Measurements from ENCODE around the gene DHFR2. TPM values are rescaled to one million over a fixed set of nuclear protein-coding genes. Genes with fewer than 3 reads are reported as not detected.

The DHFR2 gene
- total and polyA plus RNA-seq, 4 donors: 2.3 to 3.9 (median 2.5) TPM

- no peak for TF ChIP-seq SP1 (IDR thresholded peaks at IDR 0.05)
- TF ChIP-seq JUND (IDR thresholded peaks at IDR 0.05): no peak
Measured at GRCh38 chr3:94043285-94043684, 19.4 kb downstream of the DHFR2 start (continued).

- TF ChIP-seq TAF1 (conservative IDR thresholded peaks at IDR 0.05) (no peak), CTCF (IDR thresholded peaks at IDR 0.05; ENCODE audit: low read depth, low read length, missing input control) (peak; percentile 45), RAD21 (IDR thresholded peaks at IDR 0.05) (peak; percentile 21 to 63)
- no peak for DNase-seq (ENCODE audit: low spot score)
- Histone ChIP-seq H3K9me3 (ENCODE audit: control insufficient read depth in 4 of 4, low read length in 3 of 4) (no peaks in the 10 kb centered on the region), H3K36me3 (ENCODE audit: control insufficient read depth in 4 of 4, insufficient read depth in 3 of 4, low read depth in 1 of 4, low read length in 3 of 4) (no peaks in the 10 kb centered on the region), H3K27ac (ENCODE audit: low read depth in 1 of 2, low read length in 2 of 2) (no peak overlapping the region), H3K4me3 (ENCODE audit: low read depth in 1 of 3, low read length in 3 of 3) (no peak overlapping the region), H3K27me3 (ENCODE audit: control insufficient read depth in 4 of 4, insufficient read depth in 4 of 4, low read length in 3 of 4) (no peaks in the 10 kb centered on the region), H3K4me1 (ENCODE audit: control insufficient read depth in 4 of 4, insufficient read depth in 4 of 4, low read length in 3 of 4) (no peaks in the 10 kb centered on the region), H3K9ac (ENCODE audit: low read depth in 1 of 2, low read length in 2 of 2) (no peak overlapping the region)
- WGBS: 79% methylated on average over 3 of the region's 3 CpGs
Measured at GRCh38 chr3:94036909-94037507, 25.7 kb downstream of the DHFR2 start.

- Histone ChIP-seq H3K27ac (ENCODE audit: low read depth in 1 of 2, low read length in 2 of 2) (no peak within 1 kb of the TSS), H3K9ac (ENCODE audit: low read depth in 1 of 2, low read length in 2 of 2) (no peak within 1 kb of the TSS)
Measured at GRCh38 chr3:94028093-94028837, 34.5 kb downstream of the DHFR2 start, which contains the start of gene STX19. Gene STX19, minus strand, starts transcription at chr3:94028597. Its CDS starts 13,328 bp downstream, at chr3:94015269.

More at GRCh38 chr3:94028093-94028837, 34.5 kb downstream of the DHFR2 start, which contains the start of gene STX19:
- WGBS: 78% methylated on average over 8 of the region's 8 CpGs
- TF ChIP-seq ATF3 (IDR thresholded peaks at IDR 0.05) (no peak), FOXA2 (IDR thresholded peaks at IDR 0.05) (no peak), YY1 (IDR thresholded peaks at IDR 0.05) (no peak), ZBTB33 (IDR thresholded peaks at IDR 0.05) (no peak), FOXA1 (IDR thresholded peaks at IDR 0.05) (no peak), HNF4A (conservative IDR thresholded peaks at IDR 0.05) (no peak), RXRA (IDR thresholded peaks at IDR 0.05) (no peak), CTCF (IDR thresholded peaks at IDR 0.05; ENCODE audit: low read depth, low read length, missing input control) (no peak), NR2F2 (IDR thresholded peaks at IDR 0.05) (no peak), HNF4G (IDR thresholded peaks at IDR 0.05) (no peak), GABPA (IDR thresholded peaks at IDR 0.05 in 1 of 2, conservative IDR thresholded peaks at IDR 0.05 in 1 of 2) (no peak), MAX (IDR thresholded peaks at IDR 0.05) (no peak), REST (IDR thresholded peaks at IDR 0.05) (no peak), SP1 (IDR thresholded peaks at IDR 0.05) (no peak), RAD21 (IDR thresholded peaks at IDR 0.05) (no peak), JUND (IDR thresholded peaks at IDR 0.05) (no peak), TAF1 (conservative IDR thresholded peaks at IDR 0.05) (no peak), EGR1 (IDR thresholded peaks at IDR 0.05; ENCODE audit: low read depth in 2 of 2) (no peak)
- H3K27me3 ChIP-seq (ENCODE audit: control insufficient read depth in 4 of 4, insufficient read depth in 4 of 4, low read length in 3 of 4): no peaks in the 10 kb centered on the region
- no peaks in the 10 kb centered on the region for H3K4me1 ChIP-seq (ENCODE audit: control insufficient read depth in 4 of 4, insufficient read depth in 4 of 4, low read length in 3 of 4)
- H3K9me3 ChIP-seq (ENCODE audit: control insufficient read depth in 4 of 4, low read length in 3 of 4): no peaks in the 10 kb centered on the region
- no peak within 1 kb of the TSS for H3K4me3 ChIP-seq (ENCODE audit: low read depth in 1 of 3, low read length in 3 of 3)
- no peak for DNase-seq (ENCODE audit: low spot score)
- no peaks in the 10 kb centered on the region for H3K36me3 ChIP-seq (ENCODE audit: control insufficient read depth in 4 of 4, insufficient read depth in 3 of 4, low read depth in 1 of 4, low read length in 3 of 4)

Measured in liver (tissue), 9 donors.